Nephron (organoid): ENCODE data around the gene LCP1.

Experiments used
- H3K27ac Mint-ChIP-seq, 3 experiments: 2 replicates each; pipeline ENCODE4 v1.8.0; 2020; ENCODE audit warnings: mixed read lengths in 3 of 3, mild to moderate bottlenecking in 2 of 3, moderate library complexity in 1 of 3
- H3K27me3 Mint-ChIP-seq: 2 replicates; pipeline ENCODE4 v1.8.0; 2021; ENCODE audit warnings: low read depth, mild to moderate bottlenecking, moderate library complexity, mixed read lengths
- H3K36me3 Mint-ChIP-seq: 2 replicates; pipeline ENCODE4 v1.8.0; 2020; ENCODE audit warnings: low read depth, mixed read lengths
- H3K4me1 Mint-ChIP-seq: 2 replicates; pipeline ENCODE4 v1.8.0; 2020; ENCODE audit warnings: mixed read lengths
- H3K4me3 Mint-ChIP-seq, 3 experiments: 2 replicates each; pipeline ENCODE4 v1.8.0; 2020; ENCODE audit warnings: mild to moderate bottlenecking in 3 of 3, mixed read lengths in 3 of 3, moderate library complexity in 2 of 3
- H3K9me3 Mint-ChIP-seq: 2 replicates; pipeline ENCODE4 v1.8.0; 2020; ENCODE audit warnings: mixed read lengths
- CTCF ChIP-seq, 3 experiments: fragments of 200-600 bp; sonication (generic); IDR thresholded peaks; one replicate each; pipeline ENCODE4 v1.5.0; 2021; ENCODE audit warnings: antibody characterized with exemption in 3 of 3; ENCODE audit not compliant: unreplicated experiment in 3 of 3

The LCP1 gene

GRCh38 chr13:46183018-46183946 is 1.3 kb upstream of the LCP1 start:
- Mint-ChIP-seq H3K27ac (no peak overlapping the region), H3K4me1 (peaks cover 14% of the 10 kb centered on the region), H3K36me3 (no peaks in the 10 kb centered on the region), H3K27me3 (no peaks in the 10 kb centered on the region), H3K9me3 (no peaks in the 10 kb centered on the region), H3K4me3 (no peak overlapping the region)
- no peak for TF ChIP-seq CTCF (IDR thresholded peaks at IDR 0.05; ENCODE audit: unreplicated experiment in 3 of 3)

GRCh38 chr13:46182491-46182877 is 507 bp upstream of the LCP1 start:
- no peak for TF ChIP-seq CTCF (IDR thresholded peaks at IDR 0.05; ENCODE audit: unreplicated experiment in 3 of 3)
- Mint-ChIP-seq H3K4me1 (peaks cover 14% of the 10 kb centered on the region), H3K36me3 (no peaks in the 10 kb centered on the region), H3K27me3 (no peaks in the 10 kb centered on the region), H3K9me3 (no peaks in the 10 kb centered on the region), H3K27ac (no peak overlapping the region), H3K4me3 (no peak overlapping the region)

GRCh38 chr13:46181377-46181839 is 569 bp downstream of the LCP1 start:
- Mint-ChIP-seq H3K27ac (no peak overlapping the region), H3K9me3 (no peaks in the 10 kb centered on the region), H3K4me1 (peaks cover 14% of the 10 kb centered on the region), H3K27me3 (no peaks in the 10 kb centered on the region), H3K4me3 (no peak overlapping the region), H3K36me3 (no peaks in the 10 kb centered on the region)
- TF ChIP-seq CTCF (IDR thresholded peaks at IDR 0.05; ENCODE audit: unreplicated experiment in 3 of 3) = no peak

- Mint-ChIP-seq H3K4me1 (peaks cover 14% of the 10 kb centered on the region), H3K36me3 (no peaks in the 10 kb centered on the region), H3K9me3 (no peaks in the 10 kb centered on the region), H3K27ac (peak overlapping the region in 1 of 3 experiments; percentile 13), H3K27me3 (no peaks in the 10 kb centered on the region), H3K4me3 (no peak overlapping the region)
- no peak for TF ChIP-seq CTCF (IDR thresholded peaks at IDR 0.05; ENCODE audit: unreplicated experiment in 3 of 3)
Observed at GRCh38 chr13:46179969-46180763, 1.8 kb downstream of the LCP1 start.

- TF ChIP-seq CTCF (IDR thresholded peaks at IDR 0.05; ENCODE audit: unreplicated experiment in 3 of 3) = no peak
- Mint-ChIP-seq H3K4me3 (no peak overlapping the region), H3K27me3 (no peaks in the 10 kb centered on the region), H3K36me3 (no peaks in the 10 kb centered on the region), H3K9me3 (no peaks in the 10 kb centered on the region), H3K4me1 (peaks cover 12% of the 10 kb centered on the region), H3K27ac (peak overlapping the region in 1 of 3 experiments; percentile 13)
Observed at GRCh38 chr13:46179491-46179908, 2.5 kb downstream of the LCP1 start.
